Cardiac fibroblast (primary cell): ENCODE measurements around the gene DOCK3.

Source experiments
- DNase-seq, 2 donors: peaks; one replicate each; pipeline versions ENCODE4 v3.0.0 to v3.0.0-alpha.2; 2010; ENCODE audit warnings: low read depth in 2 of 2
- H3K4me3 ChIP-seq, 2 donors: replicated peaks in 1 of 2; 1 replicate in 1 of 2; 2 replicates in 1 of 2; pipeline ENCODE4 v1.5.1; 2011; ENCODE audit warnings: low read depth in 2 of 2, low read length in 2 of 2, mild to moderate bottlenecking in 2 of 2, moderate library complexity in 1 of 2
- TF ChIP-seq, protein P1 (sequence below): IDR thresholded peaks from one replicate; pipeline ENCODE4 v1.5.1; 2011; ENCODE audit warnings: low read depth, mild to moderate bottlenecking, low read length, inconsistent platforms

Gene DOCK3

GRCh38 chr3:50630877-50631276 is 43.9 kb upstream of the DOCK3 start:
- no peak for DNase-seq
- no peak overlapping the region for H3K4me3 ChIP-seq
- TF ChIP-seq, protein P1, sequence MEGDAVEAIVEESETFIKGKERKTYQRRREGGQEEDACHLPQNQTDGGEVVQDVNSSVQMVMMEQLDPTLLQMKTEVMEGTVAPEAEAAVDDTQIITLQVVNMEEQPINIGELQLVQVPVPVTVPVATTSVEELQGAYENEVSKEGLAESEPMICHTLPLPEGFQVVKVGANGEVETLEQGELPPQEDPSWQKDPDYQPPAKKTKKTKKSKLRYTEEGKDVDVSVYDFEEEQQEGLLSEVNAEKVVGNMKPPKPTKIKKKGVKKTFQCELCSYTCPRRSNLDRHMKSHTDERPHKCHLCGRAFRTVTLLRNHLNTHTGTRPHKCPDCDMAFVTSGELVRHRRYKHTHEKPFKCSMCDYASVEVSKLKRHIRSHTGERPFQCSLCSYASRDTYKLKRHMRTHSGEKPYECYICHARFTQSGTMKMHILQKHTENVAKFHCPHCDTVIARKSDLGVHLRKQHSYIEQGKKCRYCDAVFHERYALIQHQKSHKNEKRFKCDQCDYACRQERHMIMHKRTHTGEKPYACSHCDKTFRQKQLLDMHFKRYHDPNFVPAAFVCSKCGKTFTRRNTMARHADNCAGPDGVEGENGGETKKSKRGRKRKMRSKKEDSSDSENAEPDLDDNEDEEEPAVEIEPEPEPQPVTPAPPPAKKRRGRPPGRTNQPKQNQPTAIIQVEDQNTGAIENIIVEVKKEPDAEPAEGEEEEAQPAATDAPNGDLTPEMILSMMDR = no peak

GRCh38 chr3:50632450-50632849 is 42.3 kb upstream of the DOCK3 start:
- no peak for DNase-seq
- TF ChIP-seq, protein P1 = no peak
- H3K4me3 ChIP-seq = no peak overlapping the region

GRCh38 chr3:50633230-50633790 is 41.4 kb upstream of the DOCK3 start:
- DNase-seq = no peak
- TF ChIP-seq, protein P1 = no peak
- H3K4me3 ChIP-seq = no peak overlapping the region

DNA sequence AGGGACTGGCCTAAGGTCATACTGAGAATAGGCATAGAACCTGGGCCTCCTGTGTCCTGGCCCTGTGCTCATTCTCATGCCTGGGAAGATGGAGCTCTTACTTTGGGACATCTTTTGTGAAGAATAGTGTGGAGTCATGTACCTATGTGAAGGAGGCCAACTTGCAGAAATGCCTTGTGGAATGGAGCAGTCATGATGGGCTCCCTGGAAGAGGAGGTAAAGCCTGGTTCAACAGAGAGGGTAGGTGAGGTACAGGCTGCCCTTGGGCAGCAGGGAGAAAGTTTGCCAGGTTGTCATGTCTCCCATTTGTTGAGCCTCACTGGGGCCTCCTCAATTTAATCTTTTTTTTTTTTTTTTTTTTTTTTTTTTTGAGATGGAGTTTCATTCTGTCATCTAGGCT is 39.7 kb upstream of the DOCK3 start:
- no peak for DNase-seq
- TF ChIP-seq, protein P1 = no peak

GRCh38 chr3:50637011-50637410 is 37.7 kb upstream of the DOCK3 start:
- TF ChIP-seq, protein P1 = no peak
- H3K4me3 ChIP-seq = no peak overlapping the region
- DNase-seq = no peak

More for the DNA sequence above, 39.7 kb upstream of the DOCK3 start:
- no peak overlapping the region for H3K4me3 ChIP-seq

GRCh38 chr3:50637945-50638344 is 36.8 kb upstream of the DOCK3 start:
- H3K4me3 ChIP-seq = no peak overlapping the region
- DNase-seq = no peak
- TF ChIP-seq, protein P1 = no peak

DNA sequence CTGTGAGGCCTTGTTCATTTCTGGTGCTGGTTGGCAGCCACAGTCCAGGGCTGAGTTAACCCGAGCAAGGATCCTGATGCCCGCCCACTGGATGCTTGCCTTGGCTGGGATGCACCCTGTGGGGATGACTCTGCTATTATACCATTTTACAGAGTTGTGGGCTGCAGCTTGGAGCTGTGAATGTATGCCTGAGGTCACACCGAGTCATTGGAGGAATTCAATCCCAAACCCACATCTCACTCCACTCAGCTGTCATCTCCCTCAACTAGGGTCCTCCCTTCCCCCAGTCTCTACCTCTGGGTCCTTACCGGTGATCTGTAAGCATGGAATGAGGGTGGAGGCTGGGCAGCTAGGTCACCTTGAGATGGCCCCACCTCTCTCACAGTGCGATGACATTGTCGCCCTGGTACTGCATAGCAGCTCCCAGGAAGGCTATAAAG is 35.7 kb upstream of the DOCK3 start:
- no peak overlapping the region for H3K4me3 ChIP-seq
- TF ChIP-seq, protein P1 = no peak
- peak; percentile 36 to 53 for DNase-seq
